Measurements from ENCODE around the gene DOCK1. TPM values are rescaled to one million over a fixed set of nuclear protein-coding genes. Genes with fewer than 3 reads are reported as not detected.
"Not testable (repeated sequence)": the region's sequence is repeated elsewhere in the genome, so short reads cannot be mapped to it uniquely, and the experiment has no call there.

DOCK1 gene
- total RNA-seq, 1 donor from 2014 or later: 57.8 TPM

DNA sequence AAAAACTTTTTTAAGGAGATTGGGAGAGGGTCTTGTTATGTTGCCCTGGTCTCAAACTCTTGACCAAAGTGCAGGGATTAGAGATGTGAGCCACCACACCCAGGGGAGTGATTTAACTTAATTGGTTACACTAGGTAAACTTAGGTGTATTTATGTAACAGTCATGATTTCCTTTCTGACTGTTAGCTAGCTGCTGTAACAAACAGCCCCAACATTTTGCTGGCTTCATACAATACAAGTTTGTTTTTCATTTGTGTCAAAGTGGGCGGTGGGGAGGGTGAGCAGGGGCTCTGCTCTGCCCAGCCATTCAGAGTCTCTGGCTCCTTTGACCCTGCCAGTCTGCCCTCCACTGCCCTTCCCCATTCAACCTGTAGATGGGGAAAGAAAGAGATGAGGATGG is 9.3 kb downstream of the DOCK1 start:
- TF ChIP-seq, protein P1, sequence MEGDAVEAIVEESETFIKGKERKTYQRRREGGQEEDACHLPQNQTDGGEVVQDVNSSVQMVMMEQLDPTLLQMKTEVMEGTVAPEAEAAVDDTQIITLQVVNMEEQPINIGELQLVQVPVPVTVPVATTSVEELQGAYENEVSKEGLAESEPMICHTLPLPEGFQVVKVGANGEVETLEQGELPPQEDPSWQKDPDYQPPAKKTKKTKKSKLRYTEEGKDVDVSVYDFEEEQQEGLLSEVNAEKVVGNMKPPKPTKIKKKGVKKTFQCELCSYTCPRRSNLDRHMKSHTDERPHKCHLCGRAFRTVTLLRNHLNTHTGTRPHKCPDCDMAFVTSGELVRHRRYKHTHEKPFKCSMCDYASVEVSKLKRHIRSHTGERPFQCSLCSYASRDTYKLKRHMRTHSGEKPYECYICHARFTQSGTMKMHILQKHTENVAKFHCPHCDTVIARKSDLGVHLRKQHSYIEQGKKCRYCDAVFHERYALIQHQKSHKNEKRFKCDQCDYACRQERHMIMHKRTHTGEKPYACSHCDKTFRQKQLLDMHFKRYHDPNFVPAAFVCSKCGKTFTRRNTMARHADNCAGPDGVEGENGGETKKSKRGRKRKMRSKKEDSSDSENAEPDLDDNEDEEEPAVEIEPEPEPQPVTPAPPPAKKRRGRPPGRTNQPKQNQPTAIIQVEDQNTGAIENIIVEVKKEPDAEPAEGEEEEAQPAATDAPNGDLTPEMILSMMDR (IDR thresholded peaks at IDR 0.05): no peak
- H3K27me3 Mint-ChIP-seq (ENCODE audit: low read depth): no peaks in the 10 kb centered on the region
- no peak overlapping the region for H3K27ac Mint-ChIP-seq (ENCODE audit: unreplicated experiment)

DNA sequence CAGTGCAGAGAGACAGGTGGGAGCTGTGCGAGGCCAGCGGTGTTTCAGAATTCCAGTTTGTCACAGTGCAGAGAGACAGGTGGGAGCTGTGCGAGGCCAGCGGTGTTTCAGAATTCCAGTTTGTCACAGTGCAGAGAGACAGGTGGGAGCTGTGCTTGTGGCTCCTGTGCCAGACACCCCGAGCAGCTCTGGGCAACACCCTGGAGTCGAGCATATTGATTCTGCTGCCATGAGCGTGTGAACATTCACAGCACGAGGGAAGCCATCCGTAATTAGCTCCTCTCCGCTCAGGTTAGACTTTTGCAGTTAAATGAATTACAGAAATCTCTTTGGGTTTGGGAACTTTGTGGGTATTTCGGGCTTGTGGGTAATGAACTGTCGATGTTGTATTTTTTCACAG is 11.7 kb downstream of the DOCK1 start:
- not testable (repeated sequence) for H3K27me3 Mint-ChIP-seq (ENCODE audit: low read depth); H3K9me3 Mint-ChIP-seq (ENCODE audit: low read depth); H3K4me3 Mint-ChIP-seq (ENCODE audit: unreplicated experiment); H3K36me3 Mint-ChIP-seq (ENCODE audit: low read depth)
- peak overlapping the region; percentile 36 for H3K27ac Mint-ChIP-seq (ENCODE audit: unreplicated experiment)
- H3K4me1 Mint-ChIP-seq (ENCODE audit: low read depth): peaks cover 17% of the 10 kb centered on the region
- peak; percentile 35 for DNase-seq (ENCODE audit: low spot score)

More for the DNA sequence above, 9.3 kb downstream of the DOCK1 start:
- H3K4me3 Mint-ChIP-seq (ENCODE audit: unreplicated experiment): no peak overlapping the region
- peaks cover 16% of the 10 kb centered on the region for H3K4me1 Mint-ChIP-seq (ENCODE audit: low read depth)
- no peaks in the 10 kb centered on the region for H3K36me3 Mint-ChIP-seq (ENCODE audit: low read depth)
- H3K9me3 Mint-ChIP-seq (ENCODE audit: low read depth): no peaks in the 10 kb centered on the region
- DNase-seq (ENCODE audit: low spot score): no peak

DNA sequence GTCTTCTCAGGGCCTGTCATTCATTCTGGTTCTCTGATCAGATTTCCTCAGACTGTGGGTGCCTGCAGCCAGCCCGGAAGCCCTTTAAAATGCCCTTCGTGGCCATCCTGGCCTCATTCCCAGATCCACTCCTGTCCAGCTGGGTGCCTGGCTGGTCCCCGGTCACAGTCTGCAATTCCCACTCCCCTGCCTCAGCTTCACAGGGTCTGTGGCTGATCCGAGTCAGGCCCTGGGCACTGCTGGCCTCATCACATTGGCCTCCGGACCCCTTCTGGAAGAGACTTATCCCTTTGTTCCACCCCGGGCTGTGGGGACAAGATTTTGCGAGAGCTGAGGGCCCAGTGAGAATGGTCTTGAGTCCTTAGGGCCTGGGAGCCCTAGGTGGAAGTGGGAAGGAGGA is 12.1 kb downstream of the DOCK1 start:
- Mint-ChIP-seq H3K36me3 (ENCODE audit: low read depth) (peaks cover 3% of the 10 kb centered on the region), H3K27me3 (ENCODE audit: low read depth) (no peaks in the 10 kb centered on the region), H3K9me3 (ENCODE audit: low read depth) (no peaks in the 10 kb centered on the region), H3K4me3 (ENCODE audit: unreplicated experiment) (no peak overlapping the region), H3K4me1 (ENCODE audit: low read depth) (peaks cover 22% of the 10 kb centered on the region), H3K27ac (ENCODE audit: unreplicated experiment) (peak overlapping the region; percentile 36)
- DNase-seq (ENCODE audit: low spot score): peak; percentile 66
- TF ChIP-seq, protein P1 (IDR thresholded peaks at IDR 0.05): no peak

DNA sequence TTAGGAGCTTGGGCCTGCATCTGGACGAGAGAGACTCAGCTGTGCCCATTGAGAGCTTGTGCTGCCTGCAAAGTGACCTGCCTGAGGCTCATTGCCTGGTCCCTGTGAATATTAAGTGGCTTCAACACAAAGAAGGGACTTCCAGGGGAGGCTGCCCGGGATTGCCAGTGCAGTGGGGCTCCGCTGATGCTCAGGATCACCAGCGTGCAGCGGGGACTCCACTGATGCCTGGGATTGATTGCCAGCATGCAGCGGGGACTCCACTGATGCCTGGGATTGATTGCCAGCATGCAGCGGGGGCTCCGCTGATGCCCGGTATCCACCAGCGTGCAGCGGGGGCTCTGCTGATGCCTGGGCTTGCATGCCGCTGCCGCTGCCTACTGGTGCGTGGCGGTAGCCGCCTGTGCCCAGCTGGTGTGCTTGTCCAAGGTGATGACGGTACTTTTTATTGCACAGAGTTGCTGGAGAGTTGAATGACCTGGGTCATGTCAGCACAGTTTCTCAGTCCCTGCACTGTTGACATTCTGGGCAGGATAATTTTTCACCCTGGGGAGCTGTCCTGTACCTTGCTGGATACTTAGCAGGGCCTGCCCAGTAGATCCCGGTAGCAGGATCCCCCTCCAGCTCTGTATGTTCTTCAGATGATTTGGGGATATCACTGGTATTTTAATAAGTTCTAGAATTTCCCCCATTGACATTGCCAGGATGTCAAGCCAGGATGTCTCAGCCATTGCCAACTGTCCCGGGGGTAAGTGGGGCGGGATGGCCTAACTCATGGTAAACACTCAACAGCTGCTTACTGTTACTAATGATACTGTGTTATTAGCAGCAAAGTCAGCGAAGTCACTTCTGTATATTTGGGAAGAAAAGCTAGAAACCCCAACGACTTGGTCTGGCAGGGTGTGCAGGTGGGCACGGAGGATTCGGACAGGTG is 13.0 kb downstream of the DOCK1 start:
- H3K4me1 Mint-ChIP-seq (ENCODE audit: low read depth): peaks cover 23% of the 10 kb centered on the region
- no peak overlapping the region for H3K27ac Mint-ChIP-seq (ENCODE audit: unreplicated experiment)
- TF ChIP-seq, protein P1 (IDR thresholded peaks at IDR 0.05): no peak
- peaks cover 3% of the 10 kb centered on the region for H3K36me3 Mint-ChIP-seq (ENCODE audit: low read depth)
- H3K27me3 Mint-ChIP-seq (ENCODE audit: low read depth): no peaks in the 10 kb centered on the region
- peak; percentile 72 for DNase-seq (ENCODE audit: low spot score)
- H3K9me3 Mint-ChIP-seq (ENCODE audit: low read depth): no peaks in the 10 kb centered on the region
- no peak overlapping the region for H3K4me3 Mint-ChIP-seq (ENCODE audit: unreplicated experiment)

DNA sequence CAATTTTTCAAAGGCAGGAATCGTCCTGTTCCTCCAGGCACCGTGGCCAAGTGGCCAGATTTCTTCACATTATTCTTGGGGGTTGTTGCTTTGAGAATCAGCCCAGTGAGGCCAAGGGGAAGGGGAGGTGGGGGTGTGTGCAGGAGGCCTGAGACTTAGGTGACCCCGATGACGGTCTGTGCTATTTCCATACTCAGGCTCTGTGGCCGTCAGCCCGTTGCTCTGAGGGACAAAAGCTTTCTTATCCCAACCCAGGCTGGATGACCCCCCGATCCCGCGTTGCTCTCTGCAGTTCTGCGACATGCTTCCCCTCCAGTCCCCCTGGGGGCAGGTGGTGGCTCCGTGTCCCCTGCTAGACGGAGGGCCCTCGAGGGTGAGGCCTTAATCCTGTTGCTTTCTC is 14.2 kb downstream of the DOCK1 start:
- Mint-ChIP-seq H3K4me1 (ENCODE audit: low read depth) (peaks cover 27% of the 10 kb centered on the region), H3K4me3 (ENCODE audit: unreplicated experiment) (no peak overlapping the region), H3K9me3 (ENCODE audit: low read depth) (no peaks in the 10 kb centered on the region), H3K27ac (ENCODE audit: unreplicated experiment) (no peak overlapping the region), H3K36me3 (ENCODE audit: low read depth) (peaks cover 3% of the 10 kb centered on the region), H3K27me3 (ENCODE audit: low read depth) (no peaks in the 10 kb centered on the region)
- DNase-seq (ENCODE audit: low spot score): peak; percentile 72
- TF ChIP-seq, protein P1 (IDR thresholded peaks at IDR 0.05): no peak
